ENCODE measurements around the gene UGT1A4. TPM values are rescaled to one million over a fixed set of nuclear protein-coding genes. Genes with fewer than 3 reads are reported as not detected.

Gene UGT1A4
- total and polyA plus RNA-seq, 2 of the 8 experiments (the other 6 are each of a cell fraction or from before 2014, with no cell fraction given), result not detected

GRCh38 chr2:233796254-233796653 is 77.7 kb downstream of the UGT1A4 start (continued):
- TF ChIP-seq CHD7 (IDR thresholded peaks at IDR 0.05; ENCODE audit: insufficient replicate concordance, low read length) (no peak), TBP (IDR thresholded peaks at IDR 0.05; ENCODE audit: low read depth, low read length) (no peak), ATF3 (IDR thresholded peaks at IDR 0.05; ENCODE audit: insufficient read depth, low read depth, low read length) (no peak), NANOG (IDR thresholded peaks at IDR 0.05; ENCODE audit: insufficient read depth, low read depth, low read length, poor library complexity, severe bottlenecking) (no peak), CEBPB (IDR thresholded peaks at IDR 0.05; ENCODE audit: low read depth, low read length) (no peak), SIRT6 (IDR thresholded peaks at IDR 0.05; ENCODE audit: low read length) (no peak), HDAC6 (IDR thresholded peaks at IDR 0.05; ENCODE audit: low read depth, low read length) (no peak), SIX5 (IDR thresholded peaks at IDR 0.05; ENCODE audit: low read depth, low read length) (no peak)
